Ectodermal cell (in vitro differentiated cells): Measurements from ENCODE around the gene HHIPL1. TPM values are rescaled to one million over a fixed set of nuclear protein-coding genes. Genes with fewer than 3 reads are reported as not detected.
A peak's percentile ranks its signal among the peaks of the same experiment; 100 is the strongest.

ENCODE experiments used
- H3K27ac ChIP-seq: 2 replicates; pipeline ENCODE4 v1.7.0; 2013; ENCODE audit warnings: mild to moderate bottlenecking, low read depth, low read length; ENCODE audit not compliant: insufficient read depth, poor library complexity, severe bottlenecking
- H3K27me3 ChIP-seq: 2 replicates; pipeline ENCODE4 v1.7.0; 2013; ENCODE audit warnings: mild to moderate bottlenecking, low read length; ENCODE audit not compliant: insufficient read depth, control insufficient read depth, poor library complexity, severe bottlenecking
- H3K36me3 ChIP-seq: one replicate; pipeline ENCODE4 v1.7.0; 2013; ENCODE audit warnings: low read length; ENCODE audit not compliant: control insufficient read depth, insufficient read depth
- H3K4me1 ChIP-seq: one replicate; pipeline ENCODE4 v1.7.0; 2013; ENCODE audit warnings: low read length; ENCODE audit not compliant: control insufficient read depth, insufficient read depth
- H3K4me3 ChIP-seq: 2 replicates; pipeline ENCODE4 v1.7.0; 2013; ENCODE audit warnings: low read depth, low read length, control low read depth; ENCODE audit not compliant: insufficient read depth
- H3K9me3 ChIP-seq: 2 replicates; pipeline ENCODE4 v1.7.0; 2013; ENCODE audit warnings: mild to moderate bottlenecking, low read length, moderate library complexity; ENCODE audit not compliant: control insufficient read depth
- WGBS, 2 experiments: methylation state at CpG; one replicate each; pipeline ENCODE4 v1.1.7; 2013; ENCODE audit warnings: missing lambda C conversion rate in 2 of 2; 5-methylcytosine and 5-hydroxymethylcytosine counted together
- polyA plus RNA-seq, 4 experiments: library from polyadenylated mRNA; stranded (reverse); fragments of 50-300 nt; gene quantifications; one replicate each; pipeline ENCODE4 v1.2.3, GENCODE V29; 2013

HHIPL1 gene
- 2.7 TPM for polyA plus RNA-seq (2013, experiment 1 of 4)
- polyA plus RNA-seq (2013, experiment 2 of 4) = 2.8 TPM
- 2.3 TPM for polyA plus RNA-seq (2013, experiment 3 of 4)
- 2.3 TPM for polyA plus RNA-seq (2013, experiment 4 of 4)

- Histone ChIP-seq H3K27ac (no peak within 1 kb of the TSS), H3K4me3 (peak within 1 kb of the TSS; percentile 35), H3K9me3 (no peaks in the 10 kb centered on the region), H3K27me3 (peaks cover 24% of the 10 kb centered on the region), H3K36me3 (no peaks in the 10 kb centered on the region), H3K4me1 (peaks cover 17% of the 10 kb centered on the region)
- WGBS, 2 experiments = 5 to 6% methylated on average over 91 of the region's 91 CpGs
Measured at GRCh38 chr14:99644723-99645544, at the start of gene HHIPL1. Gene HHIPL1, plus strand, starts transcription at chr14:99645129. Its CDS starts 79 bp downstream, at chr14:99645208.

- peaks cover 39% of the 10 kb centered on the region for H3K4me1 ChIP-seq
- WGBS, 2 experiments = 93 to 94% methylated on average over 7 of the region's 7 CpGs
- H3K4me3 ChIP-seq = no peak overlapping the region
- H3K27me3 ChIP-seq = no peaks in the 10 kb centered on the region
- no peaks in the 10 kb centered on the region for H3K36me3 ChIP-seq
- H3K9me3 ChIP-seq = no peaks in the 10 kb centered on the region
- H3K27ac ChIP-seq = no peak overlapping the region
Measured at GRCh38 chr14:99595524-99595923, 49.4 kb upstream of the HHIPL1 start.

- WGBS, 2 experiments = 91 to 94% methylated on average over 10 of the region's 10 CpGs
- Histone ChIP-seq H3K4me1 (peaks cover 38% of the 10 kb centered on the region), H3K27me3 (no peaks in the 10 kb centered on the region), H3K9me3 (no peaks in the 10 kb centered on the region), H3K36me3 (no peaks in the 10 kb centered on the region), H3K27ac (no peak overlapping the region), H3K4me3 (no peak overlapping the region)
Measured at GRCh38 chr14:99596071-99596627, 48.8 kb upstream of the HHIPL1 start.

GRCh38 chr14:99596772-99597171, 48.2 kb upstream of the HHIPL1 start:
- peaks cover 39% of the 10 kb centered on the region for H3K4me1 ChIP-seq
- no peak overlapping the region for H3K4me3 ChIP-seq
- WGBS, 2 experiments = 93 to 97% methylated on average over 7 of the region's 7 CpGs
- no peaks in the 10 kb centered on the region for H3K36me3 ChIP-seq
- H3K27ac ChIP-seq = no peak overlapping the region
- H3K27me3 ChIP-seq = no peaks in the 10 kb centered on the region
- no peaks in the 10 kb centered on the region for H3K9me3 ChIP-seq

GRCh38 chr14:99597911-99598600, 46.9 kb upstream of the HHIPL1 start:
- 92 to 93% methylated on average over 20 of the region's 20 CpGs for WGBS, 2 experiments
- Histone ChIP-seq H3K27ac (no peak overlapping the region), H3K4me1 (peaks cover 38% of the 10 kb centered on the region)

GRCh38 chr14:99598774-99599173, 46.2 kb upstream of the HHIPL1 start:
- peaks cover 12% of the 10 kb centered on the region for H3K27me3 ChIP-seq
- no peak overlapping the region for H3K4me3 ChIP-seq
- no peak overlapping the region for H3K27ac ChIP-seq
- H3K4me1 ChIP-seq = peaks cover 32% of the 10 kb centered on the region
- 8 to 16% methylated on average over 3 of the region's 3 CpGs for WGBS, 2 experiments
- H3K9me3 ChIP-seq = no peaks in the 10 kb centered on the region
- H3K36me3 ChIP-seq = no peaks in the 10 kb centered on the region

More at GRCh38 chr14:99597911-99598600, 46.9 kb upstream of the HHIPL1 start:
- Histone ChIP-seq H3K36me3 (no peaks in the 10 kb centered on the region), H3K27me3 (peaks cover 7% of the 10 kb centered on the region), H3K9me3 (no peaks in the 10 kb centered on the region), H3K4me3 (no peak overlapping the region)

- H3K36me3 ChIP-seq = no peaks in the 10 kb centered on the region
- 86 to 88% methylated on average over 6 of the region's 6 CpGs for WGBS, 2 experiments
- peaks cover 12% of the 10 kb centered on the region for H3K27me3 ChIP-seq
- H3K4me3 ChIP-seq = no peak overlapping the region
- H3K27ac ChIP-seq = no peak overlapping the region
- no peaks in the 10 kb centered on the region for H3K9me3 ChIP-seq
- H3K4me1 ChIP-seq = peaks cover 32% of the 10 kb centered on the region
Measured at GRCh38 chr14:99599393-99599792, 45.5 kb upstream of the HHIPL1 start.

- 94% methylated on average over 3 of the region's 3 CpGs for WGBS, 2 experiments
- H3K27ac ChIP-seq = no peak overlapping the region
- no peaks in the 10 kb centered on the region for H3K9me3 ChIP-seq
- no peaks in the 10 kb centered on the region for H3K36me3 ChIP-seq
- peaks cover 12% of the 10 kb centered on the region for H3K27me3 ChIP-seq
- H3K4me1 ChIP-seq = peaks cover 32% of the 10 kb centered on the region
- no peak overlapping the region for H3K4me3 ChIP-seq
Measured at GRCh38 chr14:99600232-99600888, 44.6 kb upstream of the HHIPL1 start.

GRCh38 chr14:99601361-99601831, 43.5 kb upstream of the HHIPL1 start:
- H3K27ac ChIP-seq = no peak overlapping the region
- no peaks in the 10 kb centered on the region for H3K36me3 ChIP-seq
- no peaks in the 10 kb centered on the region for H3K9me3 ChIP-seq
- H3K4me3 ChIP-seq = peak overlapping the region; percentile 55
- WGBS, 2 experiments = 62 to 68% methylated on average over 7 to 8 of the region's 8 CpGs
- peaks cover 12% of the 10 kb centered on the region for H3K27me3 ChIP-seq
- peaks cover 40% of the 10 kb centered on the region for H3K4me1 ChIP-seq
